Neural cell (in vitro differentiated cells): ENCODE data around the gene GPR26. TPM values are rescaled to one million over a fixed set of nuclear protein-coding genes. Genes with fewer than 3 reads are reported as not detected.

Experiments
- H2AFZ ChIP-seq: fragments of 200-600, 300-800 bp; sonication (generic), shearing (Covaris generic); 2 replicates; pipeline ENCODE4 v1.6.0; 2014; ENCODE audit warnings: low read depth, mild to moderate bottlenecking, antibody characterized with exemption, low read length, moderate library complexity
- H3F3A ChIP-seq: fragments of 200-600 bp; shearing (Covaris generic); 2 replicates; pipeline ENCODE4 v1.6.1; 2016; ENCODE audit warnings: mild to moderate bottlenecking, moderate library complexity, mixed read lengths, antibody characterized with exemption, low read length; ENCODE audit not compliant: insufficient read depth, poor library complexity, severe bottlenecking
- H3K27ac ChIP-seq: fragments of 200-600, 300-800 bp; sonication (generic), shearing (Covaris generic); 2 replicates; pipeline ENCODE4 v1.5.1; 2014; ENCODE audit warnings: mild to moderate bottlenecking, low read length, moderate library complexity
- H3K27me3 ChIP-seq: fragments of 300-800, 200-600 bp; sonication (generic), shearing (Covaris generic); 2 replicates; pipeline ENCODE4 v1.6.0; 2014; ENCODE audit warnings: mild to moderate bottlenecking, low read depth, low read length, moderate library complexity; ENCODE audit not compliant: insufficient read depth
- H3K36me3 ChIP-seq: fragments of 300-800, 200-600 bp; sonication (generic), shearing (Covaris generic); 2 replicates; pipeline ENCODE4 v1.5.1; 2014; ENCODE audit warnings: mild to moderate bottlenecking, antibody characterized with exemption, low read length, moderate library complexity; ENCODE audit not compliant: insufficient read depth
- H3K4me2 ChIP-seq: fragments of 300-800, 200-600 bp; sonication (generic), shearing (Covaris generic); 2 replicates; pipeline ENCODE4 v1.6.0; 2014; ENCODE audit warnings: mild to moderate bottlenecking, low read length
- H3K4me3 ChIP-seq: fragments of 300-800, 200-600 bp; sonication (generic), shearing (Covaris generic); 2 replicates; pipeline ENCODE4 v1.5.1; 2014; ENCODE audit warnings: mild to moderate bottlenecking, low read length, moderate library complexity
- H3K79me2 ChIP-seq: fragments of 200-600 bp; shearing (Covaris generic); replicated peaks from 2 replicates; pipeline ENCODE4 v1.6.0; 2014; ENCODE audit warnings: mild to moderate bottlenecking, low read length, moderate library complexity; ENCODE audit not compliant: insufficient read depth
- H3K9ac ChIP-seq: fragments of 300-800, 200-600 bp; sonication (generic), shearing (Covaris generic); 2 replicates; pipeline ENCODE4 v1.6.1; 2016; ENCODE audit warnings: mild to moderate bottlenecking, low read length, mixed read lengths
- H3K9me2 ChIP-seq: fragments of 200-600 bp; shearing (Covaris generic); 2 replicates; pipeline ENCODE4 v1.6.1; 2016; ENCODE audit warnings: mild to moderate bottlenecking, low read length, mixed read lengths; ENCODE audit not compliant: insufficient read depth
- H3K9me3 ChIP-seq: fragments of 200-600, 300-800 bp; sonication (generic), shearing (Covaris generic); 2 replicates; pipeline ENCODE4 v1.6.1; 2016; ENCODE audit warnings: mild to moderate bottlenecking, mixed run types, low read length, moderate library complexity, mixed read lengths
- H4K20me1 ChIP-seq: fragments of 200-600 bp; shearing (Covaris generic); 2 replicates; pipeline ENCODE4 v1.6.1; 2016; ENCODE audit warnings: mild to moderate bottlenecking, mixed run types; ENCODE audit not compliant: insufficient read depth
- CTCF ChIP-seq: fragments of 450-650 bp; IDR thresholded peaks from 2 replicates; pipeline ENCODE4 v1.5.1; 2014; ENCODE audit warnings: antibody characterized with exemption, mild to moderate bottlenecking, moderate library complexity; ENCODE audit not compliant: poor library complexity, severe bottlenecking
- EP300 ChIP-seq: fragments of 450-650 bp; conservative IDR thresholded peaks from 2 replicates; pipeline ENCODE4 v1.6.1; 2014; ENCODE audit warnings: antibody characterized with exemption, mild to moderate bottlenecking, moderate library complexity; ENCODE audit not compliant: poor library complexity, severe bottlenecking
- EZH2 ChIP-seq: fragments of 200-600, 300-800 bp; shearing (Covaris generic), sonication (generic); IDR thresholded peaks from 2 replicates; pipeline ENCODE4 v1.6.1; 2014; ENCODE audit warnings: antibody characterized with exemption, low read length, borderline replicate concordance, mild to moderate bottlenecking; ENCODE audit not compliant: insufficient read depth, poor library complexity, severe bottlenecking
- MXI1 ChIP-seq: fragments of 450-650 bp; conservative IDR thresholded peaks from 2 replicates; pipeline ENCODE4 v1.6.1; 2014; ENCODE audit warnings: antibody characterized with exemption, mild to moderate bottlenecking; ENCODE audit not compliant: poor library complexity, severe bottlenecking
- POLR2AphosphoS5 ChIP-seq: IDR thresholded peaks from 2 replicates; pipeline ENCODE4 v1.6.1; 2012
- RAD21 ChIP-seq: fragments of 450-650 bp; conservative IDR thresholded peaks from 2 replicates; pipeline ENCODE4 v1.6.1; 2014; ENCODE audit warnings: antibody characterized with exemption, mild to moderate bottlenecking, moderate library complexity
- SMC3 ChIP-seq: fragments of 450-650 bp; conservative IDR thresholded peaks from 2 replicates; pipeline ENCODE4 v1.6.1; 2014; ENCODE audit warnings: antibody characterized with exemption, mild to moderate bottlenecking, moderate library complexity; ENCODE audit not compliant: poor library complexity
- TAF1 ChIP-seq: IDR thresholded peaks from 2 replicates; pipeline ENCODE4 v1.6.1; 2012; ENCODE audit warnings: low read depth
- polyA plus RNA-seq: library from polyadenylated mRNA; depleted of rRNA; stranded (reverse); fragments of >200 nt; gene quantifications from 2 replicates; pipeline ENCODE4 v1.2.3, GENCODE V29; 2014
- TF ChIP-seq, protein P1 (sequence below): IDR thresholded peaks from 2 replicates; pipeline ENCODE4 v1.6.1; 2012; ENCODE audit warnings: borderline replicate concordance

Gene GPR26
- polyA plus RNA-seq, 1 donor from 2014 or later, result 8.1 TPM

- no peak overlapping the region for H3K4me3 ChIP-seq
- H4K20me1 ChIP-seq, result no peaks in the 10 kb centered on the region
- H3F3A ChIP-seq, result no peaks in the 10 kb centered on the region
- no peaks in the 10 kb centered on the region for H3K27me3 ChIP-seq
- TF ChIP-seq POLR2AphosphoS5 (no peak), CTCF (no peak), EZH2 (no peak), EP300 (no peak), TAF1 (no peak), RAD21 (no peak), SMC3 (no peak), MXI1 (no peak)
- TF ChIP-seq, protein P1, sequence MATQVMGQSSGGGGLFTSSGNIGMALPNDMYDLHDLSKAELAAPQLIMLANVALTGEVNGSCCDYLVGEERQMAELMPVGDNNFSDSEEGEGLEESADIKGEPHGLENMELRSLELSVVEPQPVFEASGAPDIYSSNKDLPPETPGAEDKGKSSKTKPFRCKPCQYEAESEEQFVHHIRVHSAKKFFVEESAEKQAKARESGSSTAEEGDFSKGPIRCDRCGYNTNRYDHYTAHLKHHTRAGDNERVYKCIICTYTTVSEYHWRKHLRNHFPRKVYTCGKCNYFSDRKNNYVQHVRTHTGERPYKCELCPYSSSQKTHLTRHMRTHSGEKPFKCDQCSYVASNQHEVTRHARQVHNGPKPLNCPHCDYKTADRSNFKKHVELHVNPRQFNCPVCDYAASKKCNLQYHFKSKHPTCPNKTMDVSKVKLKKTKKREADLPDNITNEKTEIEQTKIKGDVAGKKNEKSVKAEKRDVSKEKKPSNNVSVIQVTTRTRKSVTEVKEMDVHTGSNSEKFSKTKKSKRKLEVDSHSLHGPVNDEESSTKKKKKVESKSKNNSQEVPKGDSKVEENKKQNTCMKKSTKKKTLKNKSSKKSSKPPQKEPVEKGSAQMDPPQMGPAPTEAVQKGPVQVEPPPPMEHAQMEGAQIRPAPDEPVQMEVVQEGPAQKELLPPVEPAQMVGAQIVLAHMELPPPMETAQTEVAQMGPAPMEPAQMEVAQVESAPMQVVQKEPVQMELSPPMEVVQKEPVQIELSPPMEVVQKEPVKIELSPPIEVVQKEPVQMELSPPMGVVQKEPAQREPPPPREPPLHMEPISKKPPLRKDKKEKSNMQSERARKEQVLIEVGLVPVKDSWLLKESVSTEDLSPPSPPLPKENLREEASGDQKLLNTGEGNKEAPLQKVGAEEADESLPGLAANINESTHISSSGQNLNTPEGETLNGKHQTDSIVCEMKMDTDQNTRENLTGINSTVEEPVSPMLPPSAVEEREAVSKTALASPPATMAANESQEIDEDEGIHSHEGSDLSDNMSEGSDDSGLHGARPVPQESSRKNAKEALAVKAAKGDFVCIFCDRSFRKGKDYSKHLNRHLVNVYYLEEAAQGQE, result no peak
- H2AFZ ChIP-seq, result no peak overlapping the region
- no peaks in the 10 kb centered on the region for H3K36me3 ChIP-seq
- H3K4me2 ChIP-seq, result no peak overlapping the region
- no peak overlapping the region for H3K27ac ChIP-seq
- H3K9me2 ChIP-seq, result no peaks in the 10 kb centered on the region
- no peak overlapping the region for H3K9ac ChIP-seq
- no peaks in the 10 kb centered on the region for H3K9me3 ChIP-seq
- H3K79me2 ChIP-seq, result no peaks in the 10 kb centered on the region
Measured at GRCh38 chr10:123651421-123652047, 14.6 kb upstream of the GPR26 start.

GRCh38 chr10:123655751-123656150, 10.4 kb upstream of the GPR26 start:
- no peaks in the 10 kb centered on the region for H3K36me3 ChIP-seq
- no peak overlapping the region for H3K4me2 ChIP-seq
- no peak overlapping the region for H3K4me3 ChIP-seq
- no peak overlapping the region for H2AFZ ChIP-seq
- peaks cover 5% of the 10 kb centered on the region for H3K27me3 ChIP-seq
- H3K27ac ChIP-seq, result no peak overlapping the region
- no peaks in the 10 kb centered on the region for H4K20me1 ChIP-seq
- no peaks in the 10 kb centered on the region for H3F3A ChIP-seq
- no peaks in the 10 kb centered on the region for H3K9me3 ChIP-seq
- TF ChIP-seq TAF1 (no peak), MXI1 (no peak), CTCF (no peak), POLR2AphosphoS5 (no peak), SMC3 (no peak), RAD21 (no peak), EP300 (no peak), EZH2 (no peak)
- TF ChIP-seq, protein P1, result no peak
- H3K9ac ChIP-seq, result no peak overlapping the region
- H3K79me2 ChIP-seq, result no peaks in the 10 kb centered on the region
- H3K9me2 ChIP-seq, result no peaks in the 10 kb centered on the region
